ENCODE results near the gene SALL1.

The SALL1 gene

DNA sequence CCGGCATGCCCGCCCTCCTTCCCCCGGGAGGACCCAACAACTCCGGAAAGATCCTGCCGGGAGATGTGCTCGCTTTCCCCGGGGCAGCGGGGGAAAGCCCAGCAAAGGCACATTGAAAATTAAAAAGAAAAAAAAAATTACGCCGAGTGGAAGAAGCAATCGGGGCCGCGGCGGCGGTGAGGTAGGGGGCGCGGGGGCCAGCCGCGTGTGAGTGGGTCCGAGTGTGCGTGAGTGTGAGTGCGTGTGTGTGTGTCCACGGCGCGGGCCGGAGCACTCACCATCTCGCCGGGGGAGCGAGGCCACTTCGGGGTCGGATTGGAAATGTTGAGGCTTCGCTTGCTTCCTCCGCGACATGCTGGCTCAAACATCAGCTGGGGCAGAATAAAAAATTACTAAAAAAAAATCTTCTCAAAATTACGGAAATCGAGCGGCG lies at the start of gene SALL1:
Gene SALL1, minus strand, starts transcription at position 383 of the 433 bp plus-strand sequence. Its CDS starts 29 bp downstream, at position 354.
- Mint-ChIP-seq H3K36me3 (no peaks in the 10 kb centered on the region), H3K27me3 (peaks cover 46% of the 10 kb centered on the region), H3K9me3 (ENCODE audit: low read depth) (no peaks in the 10 kb centered on the region), H3K4me3 (peak within 1 kb of the TSS; percentile 47), H3K4me1 (ENCODE audit: low read depth) (peaks cover 22% of the 10 kb centered on the region), H3K27ac (no peak within 1 kb of the TSS)

DNA sequence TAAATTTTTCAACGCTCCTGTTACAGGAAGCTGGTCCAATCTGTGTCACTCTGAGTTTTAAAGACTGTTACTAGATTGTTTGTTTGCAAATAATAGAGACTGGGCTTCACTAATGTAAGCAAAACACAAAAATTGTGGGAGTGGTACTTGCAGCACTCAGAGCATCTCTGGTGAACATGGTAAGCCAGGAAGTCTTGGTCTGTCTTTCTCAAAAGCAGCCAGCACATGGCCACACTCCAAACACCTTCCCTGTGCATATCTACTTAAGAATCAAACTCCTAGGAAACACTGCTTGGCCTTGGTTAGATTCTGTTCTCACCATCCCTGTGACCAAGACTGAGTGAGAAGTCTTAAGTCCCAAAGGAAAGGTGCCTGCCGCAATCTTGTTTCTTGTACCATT lies 49.7 kb upstream of the SALL1 start:
- Mint-ChIP-seq H3K9me3 (ENCODE audit: low read depth) (peaks cover 4% of the 10 kb centered on the region), H3K27me3 (peaks cover 6% of the 10 kb centered on the region), H3K4me3 (no peak overlapping the region), H3K27ac (no peak overlapping the region), H3K36me3 (no peaks in the 10 kb centered on the region), H3K4me1 (ENCODE audit: low read depth) (no peaks in the 10 kb centered on the region)

DNA sequence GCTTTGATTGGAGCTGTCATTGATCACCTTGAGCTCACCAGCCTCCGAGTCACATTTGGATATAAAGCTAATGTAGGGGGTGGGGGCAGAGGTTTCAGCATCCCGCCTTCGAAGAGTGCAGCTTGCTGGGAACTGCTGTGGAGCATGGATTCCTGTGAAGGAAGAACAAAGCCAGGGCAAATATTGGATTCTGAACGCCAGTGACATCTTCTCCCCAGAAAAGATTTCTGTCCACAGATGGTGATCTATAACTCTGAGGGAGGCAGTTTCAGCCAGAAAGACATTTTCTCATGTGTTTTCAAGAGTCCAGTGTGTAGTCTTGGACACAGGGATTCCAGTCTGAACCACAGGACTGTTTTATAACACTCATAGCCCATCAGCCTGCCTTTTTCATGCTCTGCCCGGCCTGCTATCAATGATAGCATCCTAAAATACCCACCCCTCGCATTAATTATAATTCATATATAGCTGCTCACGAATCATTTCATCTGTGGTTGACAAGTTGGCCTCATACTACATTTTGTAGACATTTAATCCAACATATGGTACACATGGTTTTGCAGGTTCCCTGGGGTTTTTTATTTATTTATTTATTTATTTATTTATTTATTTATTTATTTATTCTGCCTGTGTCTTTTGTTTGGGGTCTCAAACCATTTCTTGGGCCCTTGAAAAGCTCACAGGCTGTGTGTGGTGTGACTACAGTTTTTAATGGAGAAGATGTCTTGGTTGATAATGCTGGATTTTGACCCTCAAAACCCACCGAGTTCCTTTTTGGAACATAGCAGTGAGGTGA lies 47.1 kb upstream of the SALL1 start:
- Mint-ChIP-seq H3K27ac (no peak overlapping the region), H3K4me1 (ENCODE audit: low read depth) (no peaks in the 10 kb centered on the region), H3K4me3 (no peak overlapping the region), H3K36me3 (no peaks in the 10 kb centered on the region), H3K27me3 (peaks cover 6% of the 10 kb centered on the region), H3K9me3 (ENCODE audit: low read depth) (no peaks in the 10 kb centered on the region)

DNA sequence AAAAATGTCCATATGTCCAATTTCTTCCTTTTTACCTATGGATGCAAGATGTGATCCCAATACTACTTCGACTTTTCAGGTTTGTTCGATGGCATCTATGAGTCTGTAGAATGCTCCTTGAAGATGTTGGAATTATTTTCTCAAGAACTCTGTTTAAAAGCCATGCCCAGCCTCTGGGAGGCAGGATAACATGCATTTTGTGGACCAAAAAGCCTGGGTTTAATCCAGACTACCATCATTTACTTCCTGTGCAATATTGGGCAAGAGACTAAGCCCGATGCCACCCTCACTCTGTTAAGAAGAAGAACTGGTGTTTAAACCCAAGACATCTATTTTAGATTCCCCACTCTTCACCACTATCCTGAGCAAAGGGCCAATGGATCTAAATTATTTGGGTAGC lies 42.8 kb upstream of the SALL1 start:
- Mint-ChIP-seq H3K27ac (no peak overlapping the region), H3K4me3 (no peak overlapping the region), H3K27me3 (peaks cover 7% of the 10 kb centered on the region), H3K36me3 (no peaks in the 10 kb centered on the region), H3K4me1 (ENCODE audit: low read depth) (no peaks in the 10 kb centered on the region), H3K9me3 (ENCODE audit: low read depth) (no peaks in the 10 kb centered on the region)

DNA sequence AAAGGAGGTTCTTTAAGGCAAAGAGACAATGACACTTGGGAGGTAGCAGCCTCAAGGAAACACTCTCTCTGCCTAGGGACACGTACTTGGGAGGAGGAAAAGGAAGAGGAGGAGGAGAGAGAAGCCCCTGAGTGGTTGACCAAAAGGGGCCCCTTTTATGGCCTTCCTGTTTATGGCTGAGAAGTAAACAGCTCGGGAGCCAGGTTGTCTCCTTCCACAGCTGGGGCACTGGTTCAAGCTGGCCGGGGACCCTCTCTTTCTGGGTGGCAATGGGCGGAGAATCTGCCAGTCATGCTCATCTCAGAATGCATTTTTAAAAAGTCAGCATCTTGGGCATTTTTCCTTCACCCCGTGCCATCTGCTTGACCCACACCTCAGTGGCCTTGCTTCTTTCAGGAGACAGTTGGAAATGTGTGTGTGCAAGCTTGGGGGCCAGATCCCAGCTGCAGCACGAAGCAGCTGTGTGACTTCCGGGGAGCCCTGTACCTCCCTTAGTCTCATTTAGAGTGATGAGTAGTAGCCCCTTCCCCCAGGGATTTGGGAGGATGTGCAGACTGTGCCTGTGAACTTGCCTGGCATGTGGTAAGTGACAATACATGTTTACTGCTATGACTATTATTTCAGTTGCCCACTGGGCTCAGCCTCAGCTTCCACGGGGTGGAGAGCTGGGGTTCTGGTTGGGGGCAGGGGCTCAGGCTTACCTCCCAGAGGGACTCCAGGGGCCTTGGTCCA lies 33.8 kb upstream of the SALL1 start:
- Mint-ChIP-seq H3K27me3 (no peaks in the 10 kb centered on the region), H3K27ac (no peak overlapping the region), H3K4me1 (ENCODE audit: low read depth) (no peaks in the 10 kb centered on the region), H3K9me3 (ENCODE audit: low read depth) (no peaks in the 10 kb centered on the region), H3K4me3 (no peak overlapping the region), H3K36me3 (no peaks in the 10 kb centered on the region)

DNA sequence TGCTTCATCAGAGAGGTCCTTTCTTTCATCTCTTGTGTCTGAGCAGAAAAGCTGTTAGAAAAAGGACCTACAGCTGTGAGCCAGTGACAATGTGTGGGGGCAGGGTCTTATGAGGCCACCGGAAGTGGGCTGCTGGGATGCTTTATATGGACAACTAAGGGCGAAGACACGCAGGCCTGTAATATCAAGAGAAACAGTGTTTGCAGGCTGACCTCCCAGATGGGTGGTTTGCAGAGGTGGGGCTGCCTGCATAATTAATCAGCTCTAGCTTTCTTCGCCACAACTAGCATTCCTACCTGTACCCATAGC lies 30.4 kb upstream of the SALL1 start:
- no peak overlapping the region for H3K27ac Mint-ChIP-seq
- no peaks in the 10 kb centered on the region for H3K9me3 Mint-ChIP-seq (ENCODE audit: low read depth)
- H3K4me1 Mint-ChIP-seq (ENCODE audit: low read depth) = no peaks in the 10 kb centered on the region
- no peak overlapping the region for H3K4me3 Mint-ChIP-seq
- no peaks in the 10 kb centered on the region for H3K36me3 Mint-ChIP-seq
- no peaks in the 10 kb centered on the region for H3K27me3 Mint-ChIP-seq

DNA sequence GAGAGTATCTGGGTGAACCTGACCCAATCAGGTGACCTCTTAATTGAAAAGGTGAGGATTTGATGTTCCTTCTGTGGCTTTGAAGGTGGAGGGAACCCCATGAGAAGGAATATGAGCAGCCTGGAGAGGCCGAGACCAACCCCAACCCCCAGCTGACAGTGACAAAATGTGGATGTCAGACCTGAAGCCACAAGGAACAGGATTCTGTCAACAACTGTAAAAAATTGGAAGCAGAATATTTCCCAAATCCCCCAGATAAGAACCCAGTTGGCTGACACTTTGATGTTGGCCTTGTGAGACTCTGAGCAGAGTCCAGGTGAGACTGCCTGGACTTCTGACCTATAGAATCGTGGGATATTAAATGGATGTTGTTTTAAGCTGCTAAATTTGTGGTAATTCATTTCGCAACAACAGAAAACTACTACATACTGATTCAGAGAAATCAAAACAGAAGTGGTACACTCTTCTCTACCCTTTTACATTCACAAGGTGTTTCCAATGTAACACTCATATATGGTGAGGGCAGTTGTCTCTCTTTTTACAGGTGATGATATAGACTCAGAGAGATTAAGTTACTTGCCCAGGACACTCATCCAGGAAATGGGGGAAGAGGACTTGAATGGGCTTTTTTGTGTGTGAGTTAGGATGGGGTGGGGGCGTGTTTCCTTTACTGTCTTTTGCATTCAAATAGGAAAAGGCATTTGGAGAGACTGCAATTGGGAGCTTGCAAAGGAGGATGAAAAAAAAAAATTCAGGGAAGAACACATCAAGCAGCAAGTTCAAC lies 29.8 kb upstream of the SALL1 start:
- H3K36me3 Mint-ChIP-seq = no peaks in the 10 kb centered on the region
- no peaks in the 10 kb centered on the region for H3K9me3 Mint-ChIP-seq (ENCODE audit: low read depth)
- H3K27ac Mint-ChIP-seq = no peak overlapping the region
- no peaks in the 10 kb centered on the region for H3K27me3 Mint-ChIP-seq
- no peak overlapping the region for H3K4me3 Mint-ChIP-seq
- H3K4me1 Mint-ChIP-seq (ENCODE audit: low read depth) = no peaks in the 10 kb centered on the region

DNA sequence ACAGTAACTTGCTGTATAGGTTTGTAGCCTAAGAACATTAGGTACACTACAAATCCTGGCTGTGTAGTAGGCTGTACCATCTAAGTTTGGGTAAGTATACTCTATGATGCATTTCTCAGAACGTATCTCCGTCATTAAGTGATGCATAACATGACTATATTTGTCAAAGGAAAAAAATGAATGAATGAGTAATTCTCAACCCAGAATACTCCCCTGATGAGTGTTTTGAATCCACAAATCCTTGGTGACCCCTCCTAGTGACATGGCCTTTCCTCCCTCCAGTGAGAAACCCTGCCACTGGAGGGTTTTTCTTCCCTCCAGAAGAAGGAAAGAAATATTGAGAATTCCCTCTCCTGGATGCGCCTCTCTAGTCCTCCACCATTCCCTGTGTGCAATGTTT lies 24.0 kb upstream of the SALL1 start:
- Mint-ChIP-seq H3K4me1 (ENCODE audit: low read depth) (no peaks in the 10 kb centered on the region), H3K27me3 (no peaks in the 10 kb centered on the region), H3K27ac (no peak overlapping the region), H3K36me3 (no peaks in the 10 kb centered on the region), H3K4me3 (no peak overlapping the region), H3K9me3 (ENCODE audit: low read depth) (no peaks in the 10 kb centered on the region)

DNA sequence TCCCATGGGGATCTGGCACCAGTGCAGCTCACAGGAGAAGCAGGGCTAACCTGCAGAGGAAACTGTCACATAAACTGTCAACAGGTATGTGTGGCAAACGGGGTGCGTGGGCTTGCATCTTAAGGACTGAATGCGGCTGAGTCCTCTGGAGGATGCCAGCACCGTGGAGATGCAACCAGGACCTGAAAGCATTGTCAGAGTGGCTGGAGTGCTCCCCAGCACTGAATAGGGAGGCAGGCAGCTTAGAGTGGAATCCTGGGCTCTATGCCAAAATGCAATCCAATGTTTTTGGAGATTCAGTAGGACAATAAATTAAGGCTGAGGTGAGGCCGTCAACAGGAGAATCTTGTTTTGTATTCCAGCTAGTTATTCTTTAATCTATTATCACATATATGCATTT lies 21.3 kb upstream of the SALL1 start:
- no peaks in the 10 kb centered on the region for H3K36me3 Mint-ChIP-seq
- no peak overlapping the region for H3K4me3 Mint-ChIP-seq
- peaks cover 3% of the 10 kb centered on the region for H3K27me3 Mint-ChIP-seq
- H3K27ac Mint-ChIP-seq = no peak overlapping the region
- no peaks in the 10 kb centered on the region for H3K9me3 Mint-ChIP-seq (ENCODE audit: low read depth)
- no peaks in the 10 kb centered on the region for H3K4me1 Mint-ChIP-seq (ENCODE audit: low read depth)

DNA sequence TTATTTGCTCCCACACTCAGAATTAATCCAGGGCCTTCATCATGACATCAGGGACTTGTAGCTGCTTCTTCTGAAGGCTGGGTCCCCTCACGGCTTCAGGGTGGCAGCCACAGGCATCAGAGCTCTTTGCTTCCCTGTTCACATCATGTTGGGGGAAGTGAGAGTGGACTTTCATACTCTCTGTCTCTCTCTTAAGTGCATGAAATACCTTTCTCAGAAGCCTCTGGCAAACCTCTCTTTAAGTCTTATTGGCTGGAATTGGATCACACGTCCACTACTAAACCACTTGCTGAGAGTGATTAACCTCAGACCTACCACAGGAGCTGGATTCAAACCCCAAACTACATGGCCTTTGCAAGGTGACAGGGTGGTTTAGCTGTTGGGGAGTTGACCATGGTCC lies 17.7 kb upstream of the SALL1 start:
- no peak overlapping the region for H3K27ac Mint-ChIP-seq
- H3K36me3 Mint-ChIP-seq = no peaks in the 10 kb centered on the region
- H3K27me3 Mint-ChIP-seq = peaks cover 3% of the 10 kb centered on the region
- no peak overlapping the region for H3K4me3 Mint-ChIP-seq
- no peaks in the 10 kb centered on the region for H3K4me1 Mint-ChIP-seq (ENCODE audit: low read depth)
- no peaks in the 10 kb centered on the region for H3K9me3 Mint-ChIP-seq (ENCODE audit: low read depth)

DNA sequence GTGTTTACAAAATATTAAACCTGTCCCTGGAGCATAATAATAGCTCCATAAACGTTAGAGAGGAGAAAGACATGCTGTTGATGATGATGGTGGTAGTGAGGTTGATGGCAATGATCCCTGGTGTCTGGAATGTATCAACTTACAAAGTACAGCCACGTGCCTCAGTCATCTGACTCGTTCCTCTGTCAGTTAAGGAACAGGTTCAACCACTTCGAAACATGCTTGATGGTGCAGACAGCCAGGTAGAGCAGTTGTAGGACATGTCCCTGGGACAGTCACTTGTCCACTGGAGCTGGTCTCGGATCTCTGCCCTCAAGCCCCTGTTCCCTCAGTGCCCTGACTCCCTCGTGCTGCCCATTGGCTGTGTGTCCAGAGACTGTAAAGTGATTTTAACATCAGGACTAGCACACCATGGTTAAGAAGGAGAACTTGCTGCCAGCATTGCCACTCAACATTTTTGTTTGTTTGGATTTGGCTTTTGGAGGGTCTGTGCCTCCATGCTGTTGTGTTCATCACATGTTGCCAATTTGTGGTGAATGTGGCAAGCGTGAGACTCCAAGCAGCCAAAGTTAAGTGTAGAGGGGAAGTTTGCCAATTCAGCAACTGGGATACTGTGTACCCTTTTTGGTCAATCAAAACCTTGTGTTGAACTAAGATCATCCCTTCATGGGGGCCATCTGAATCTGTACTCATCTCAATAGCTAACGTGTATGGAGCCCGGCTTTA lies 16.3 kb upstream of the SALL1 start:
- no peaks in the 10 kb centered on the region for H3K36me3 Mint-ChIP-seq
- no peaks in the 10 kb centered on the region for H3K9me3 Mint-ChIP-seq (ENCODE audit: low read depth)
- no peak overlapping the region for H3K27ac Mint-ChIP-seq

DNA sequence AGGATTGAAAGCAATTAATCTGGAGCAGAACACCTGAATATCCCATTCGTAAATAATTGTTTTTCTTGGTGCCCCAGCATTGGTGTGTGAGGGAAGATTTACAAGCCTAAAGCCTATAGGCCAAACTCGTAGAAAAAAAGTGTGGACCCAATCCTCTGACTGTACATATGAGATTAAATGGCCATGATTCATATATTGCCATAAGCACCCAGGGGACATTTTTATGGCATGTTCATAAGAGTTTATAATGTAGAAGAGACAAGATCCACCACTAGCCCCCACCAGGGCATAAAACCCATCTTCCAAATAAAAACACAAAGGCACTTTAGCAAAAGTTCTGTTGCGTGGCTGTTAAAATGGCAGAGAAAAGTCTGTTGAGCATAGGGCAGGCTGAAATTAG lies 15.5 kb upstream of the SALL1 start:
- Mint-ChIP-seq H3K4me3 (no peak overlapping the region), H3K27ac (no peak overlapping the region), H3K9me3 (ENCODE audit: low read depth) (no peaks in the 10 kb centered on the region), H3K4me1 (ENCODE audit: low read depth) (no peaks in the 10 kb centered on the region), H3K27me3 (peaks cover 5% of the 10 kb centered on the region), H3K36me3 (no peaks in the 10 kb centered on the region)

More for the DNA sequence above, 16.3 kb upstream of the SALL1 start:
- Mint-ChIP-seq H3K4me3 (no peak overlapping the region), H3K4me1 (ENCODE audit: low read depth) (no peaks in the 10 kb centered on the region), H3K27me3 (peaks cover 5% of the 10 kb centered on the region)

DNA sequence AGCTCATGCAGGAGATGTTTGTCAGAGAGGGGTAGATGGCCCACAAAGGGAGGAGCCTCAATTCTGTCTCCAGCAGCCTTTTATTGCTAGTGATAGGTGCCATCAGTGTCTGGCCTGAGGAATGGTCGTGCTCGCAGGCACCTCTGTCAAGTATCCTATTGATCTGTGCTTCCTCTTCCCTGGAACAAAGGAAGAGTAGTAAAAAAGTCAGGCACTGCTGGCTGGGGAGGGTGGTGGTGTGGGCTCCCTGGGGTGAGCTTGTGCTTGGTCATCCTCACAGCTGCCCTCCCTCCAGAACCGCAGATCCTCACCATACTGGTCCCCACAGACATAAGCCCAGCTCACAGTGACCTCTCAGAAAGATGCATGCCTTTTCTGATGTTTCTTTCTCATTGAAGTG lies 15.0 kb upstream of the SALL1 start:
- Mint-ChIP-seq H3K4me1 (ENCODE audit: low read depth) (no peaks in the 10 kb centered on the region), H3K27ac (no peak overlapping the region), H3K36me3 (no peaks in the 10 kb centered on the region), H3K9me3 (ENCODE audit: low read depth) (no peaks in the 10 kb centered on the region), H3K4me3 (no peak overlapping the region), H3K27me3 (peaks cover 5% of the 10 kb centered on the region)

DNA sequence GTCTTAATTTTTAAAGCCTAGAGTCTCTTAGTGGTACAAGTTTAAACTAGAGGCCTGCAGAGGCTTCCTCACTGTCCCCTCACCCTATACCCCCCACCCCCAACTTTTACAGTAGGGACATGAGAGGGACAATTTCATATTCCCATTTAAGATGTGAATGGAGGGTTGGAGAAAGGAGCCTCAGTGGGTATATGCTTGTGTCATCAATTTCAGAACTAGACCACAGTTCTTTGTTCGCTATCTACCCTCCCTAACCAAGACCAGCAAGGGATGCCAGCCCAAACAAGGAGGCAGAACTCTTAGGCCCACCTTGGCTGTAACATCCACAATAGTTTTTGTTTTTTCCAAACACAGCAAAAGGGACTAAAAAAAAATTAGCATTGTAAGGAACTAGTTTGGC lies 14.0 kb upstream of the SALL1 start:
- no peaks in the 10 kb centered on the region for H3K36me3 Mint-ChIP-seq
- H3K27ac Mint-ChIP-seq = no peak overlapping the region
- H3K4me1 Mint-ChIP-seq (ENCODE audit: low read depth) = no peaks in the 10 kb centered on the region
- peaks cover 6% of the 10 kb centered on the region for H3K27me3 Mint-ChIP-seq
- H3K4me3 Mint-ChIP-seq = no peak overlapping the region
- H3K9me3 Mint-ChIP-seq (ENCODE audit: low read depth) = no peaks in the 10 kb centered on the region

DNA sequence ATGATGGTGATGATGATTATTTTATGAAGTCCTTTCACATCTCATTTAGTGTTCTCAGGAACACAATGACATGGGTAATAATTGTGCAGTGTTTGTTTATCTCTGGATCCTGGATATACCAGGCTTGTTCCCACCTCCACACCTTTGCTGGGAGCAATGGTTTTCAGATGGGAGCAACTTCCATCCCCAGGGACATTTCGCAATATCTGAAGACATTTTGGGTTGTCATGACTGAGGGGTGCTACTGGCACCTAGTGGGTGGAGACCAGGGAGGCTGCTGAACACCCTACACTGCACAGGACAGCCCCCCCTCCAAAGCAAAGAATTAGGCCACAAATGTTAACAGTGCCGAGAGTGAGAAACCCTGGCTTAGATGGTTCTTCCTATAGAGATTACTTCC lies 13.5 kb upstream of the SALL1 start:
- H3K27ac Mint-ChIP-seq = no peak overlapping the region
- no peaks in the 10 kb centered on the region for H3K4me1 Mint-ChIP-seq (ENCODE audit: low read depth)
- H3K4me3 Mint-ChIP-seq = no peak overlapping the region
- H3K9me3 Mint-ChIP-seq (ENCODE audit: low read depth) = no peaks in the 10 kb centered on the region
- H3K36me3 Mint-ChIP-seq = no peaks in the 10 kb centered on the region
- peaks cover 6% of the 10 kb centered on the region for H3K27me3 Mint-ChIP-seq

Data from activated naive CD8-positive, alpha-beta T cell (primary cell).